ENCODE measurements around the gene GOLGA3. TPM values are rescaled to one million over a fixed set of nuclear protein-coding genes. Genes with fewer than 3 reads are reported as not detected.

The GOLGA3 gene
- total and polyA plus RNA-seq, 9 of the 15 experiments (the other 6 are each of a cell fraction or from before 2014, with no cell fraction given), result 1.9 to 48.1 (median 18.4) TPM

DNA sequence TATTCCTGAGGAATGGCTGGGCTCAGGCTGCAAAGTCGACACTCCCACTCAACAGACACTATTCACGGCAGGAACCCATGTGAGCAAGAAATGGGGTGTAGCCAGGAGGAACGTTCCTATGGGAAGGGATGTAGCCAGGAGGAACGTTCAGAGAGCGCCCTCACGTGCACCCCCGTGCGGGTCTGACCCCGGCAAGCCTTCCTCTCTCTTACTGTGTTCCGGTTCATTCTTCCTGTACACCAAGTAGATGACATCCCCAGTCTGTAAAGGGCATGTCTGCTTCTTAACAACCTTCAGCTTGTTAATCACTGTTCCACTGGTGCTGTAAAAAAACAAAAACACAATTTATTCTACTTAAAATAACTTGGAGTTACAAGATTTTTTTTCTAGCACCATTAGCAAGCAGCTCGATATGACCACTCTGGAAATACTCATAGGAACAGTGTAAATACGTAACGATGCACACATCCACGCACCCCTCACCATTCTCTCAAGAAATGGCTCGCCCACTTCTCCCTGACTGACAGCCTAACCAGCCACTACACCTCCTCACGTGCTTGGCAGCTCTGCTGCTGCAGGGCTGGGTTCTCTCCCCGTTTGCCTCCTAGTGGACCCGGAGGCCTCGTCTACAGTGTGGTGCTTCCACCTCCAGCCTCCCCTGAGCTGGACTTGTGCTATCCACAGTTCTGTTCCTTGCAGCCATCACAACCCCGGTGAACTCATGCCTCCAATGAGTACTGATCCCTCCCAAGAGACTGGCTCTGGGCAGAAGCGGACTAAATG, 43.6 kb upstream of the GOLGA3 start:
- in situ Hi-C loops (cut with MboI), result no loop called here
- no TSS peak for BruUV-seq (replicated peaks)
- H3K9ac ChIP-seq (ENCODE audit: insufficient read depth in 1 of 2, low read depth in 2 of 2, low read length in 2 of 2), result no peak overlapping the region
- ChIA-PET POLR2A (interaction anchor here (0.6 to 1.0 kb wide), 3 partner anchors 12 to 357 kb away, joined by 3 to 5 read pairs (median 4); no protein-coding TSS in a partner anchor), CTCF (ENCODE audit: low intra/inter-chr PET ratio) (no interaction called here)
- H2AFZ ChIP-seq (ENCODE audit: low read depth, low read length), result no peak overlapping the region
- H3K27me3 ChIP-seq (ENCODE audit: control insufficient read depth in 2 of 2, insufficient read depth in 2 of 2, low read length in 2 of 2), result no peaks in the 10 kb centered on the region
- no peak overlapping the region for H3K4me2 ChIP-seq (ENCODE audit: insufficient read depth, low read length)
- no peak for TF ChIP-seq ZNF253 (CRISPR knock-in tag; conservative IDR thresholded peaks at IDR 0.05)
- TF ChIP-seq, protein P1, sequence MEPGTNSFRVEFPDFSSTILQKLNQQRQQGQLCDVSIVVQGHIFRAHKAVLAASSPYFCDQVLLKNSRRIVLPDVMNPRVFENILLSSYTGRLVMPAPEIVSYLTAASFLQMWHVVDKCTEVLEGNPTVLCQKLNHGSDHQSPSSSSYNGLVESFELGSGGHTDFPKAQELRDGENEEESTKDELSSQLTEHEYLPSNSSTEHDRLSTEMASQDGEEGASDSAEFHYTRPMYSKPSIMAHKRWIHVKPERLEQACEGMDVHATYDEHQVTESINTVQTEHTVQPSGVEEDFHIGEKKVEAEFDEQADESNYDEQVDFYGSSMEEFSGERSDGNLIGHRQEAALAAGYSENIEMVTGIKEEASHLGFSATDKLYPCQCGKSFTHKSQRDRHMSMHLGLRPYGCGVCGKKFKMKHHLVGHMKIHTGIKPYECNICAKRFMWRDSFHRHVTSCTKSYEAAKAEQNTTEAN (CRISPR knock-in tag; IDR thresholded peaks at IDR 0.05), result no peak
- TF ChIP-seq, protein P2, sequence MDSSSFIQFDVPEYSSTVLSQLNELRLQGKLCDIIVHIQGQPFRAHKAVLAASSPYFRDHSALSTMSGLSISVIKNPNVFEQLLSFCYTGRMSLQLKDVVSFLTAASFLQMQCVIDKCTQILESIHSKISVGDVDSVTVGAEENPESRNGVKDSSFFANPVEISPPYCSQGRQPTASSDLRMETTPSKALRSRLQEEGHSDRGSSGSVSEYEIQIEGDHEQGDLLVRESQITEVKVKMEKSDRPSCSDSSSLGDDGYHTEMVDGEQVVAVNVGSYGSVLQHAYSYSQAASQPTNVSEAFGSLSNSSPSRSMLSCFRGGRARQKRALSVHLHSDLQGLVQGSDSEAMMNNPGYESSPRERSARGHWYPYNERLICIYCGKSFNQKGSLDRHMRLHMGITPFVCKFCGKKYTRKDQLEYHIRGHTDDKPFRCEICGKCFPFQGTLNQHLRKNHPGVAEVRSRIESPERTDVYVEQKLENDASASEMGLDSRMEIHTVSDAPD (CRISPR knock-in tag; IDR thresholded peaks at IDR 0.05), result no peak
- H4K20me1 ChIP-seq (replicated peaks; ENCODE audit: control insufficient read depth, insufficient read depth, low read length), result no peaks in the 10 kb centered on the region
- no peaks in the 10 kb centered on the region for H3K9me3 ChIP-seq (replicated peaks; ENCODE audit: control insufficient read depth, insufficient read depth, low read depth, low read length)
- ATAC-seq (no peak), DNase-seq (ENCODE audit: extremely low read depth in 1 of 4, low spot score in 3 of 4) (no peak), FAIRE-seq (no peak)
- intact Hi-C loops (cut with micrococcal nuclease), result no loop called here
- H3K79me2 ChIP-seq (ENCODE audit: control insufficient read depth, insufficient read depth, low read length), result no peaks in the 10 kb centered on the region
- no peak overlapping the region for H3K27ac ChIP-seq (ENCODE audit: extremely low read depth, low read depth, low read length)
- H3K4me1 ChIP-seq (replicated peaks in 1 of 2; ENCODE audit: control insufficient read depth in 2 of 2, insufficient read depth in 2 of 2, low read length in 2 of 2), result no peaks in the 10 kb centered on the region
- WGBS (ENCODE audit: insufficient coverage, low coverage, missing lambda C conversion rate), result 91% methylated on average over 20 of the region's 21 CpGs
- no peaks in the 10 kb centered on the region for H3K9me1 ChIP-seq (ENCODE audit: control insufficient read depth, insufficient read depth, low read length)
- no peak overlapping the region for H3K4me3 ChIP-seq
- H3K36me3 ChIP-seq (ENCODE audit: control insufficient read depth, insufficient read depth, low read length), result peaks cover 50% of the 10 kb centered on the region; the same call in 2 of the 3 replicates
